Liver (tissue), 3 donors: ENCODE data around the gene CC2D2A.

Experiments used
- EGR1 ChIP-seq, 2 donors: IDR thresholded peaks; 2 replicates each; pipeline ENCODE4 v1.6.1; 2016 to 2018; ENCODE audit warnings: antibody characterized with exemption in 2 of 2, low read depth in 2 of 2
- FOXA1 ChIP-seq: IDR thresholded peaks from 2 replicates; pipeline ENCODE4 v1.6.1; 2016; ENCODE audit warnings: antibody characterized with exemption
- HNF4A ChIP-seq, 2 donors: conservative IDR thresholded peaks; 2 replicates each; pipeline ENCODE4 v1.6.1; 2016; ENCODE audit warnings: antibody characterized with exemption in 2 of 2, mild to moderate bottlenecking in 2 of 2
- HNF4G ChIP-seq: IDR thresholded peaks from 2 replicates; pipeline ENCODE4 v1.6.1; 2016; ENCODE audit warnings: antibody characterized with exemption
- RAD21 ChIP-seq, 2 donors: IDR thresholded peaks; 2 replicates each; pipeline ENCODE4 v1.6.1; 2016; ENCODE audit warnings: antibody characterized with exemption in 2 of 2, mild to moderate bottlenecking in 2 of 2
- SP1 ChIP-seq: IDR thresholded peaks from 2 replicates; pipeline ENCODE4 v1.6.1; 2018; ENCODE audit warnings: antibody characterized with exemption, mild to moderate bottlenecking
- TAF1 ChIP-seq: conservative IDR thresholded peaks from 2 replicates; pipeline ENCODE4 v1.6.1; 2016; ENCODE audit warnings: antibody characterized with exemption, mild to moderate bottlenecking
- YY1 ChIP-seq: IDR thresholded peaks from 2 replicates; pipeline ENCODE4 v1.6.1; 2016; ENCODE audit warnings: antibody characterized with exemption, mild to moderate bottlenecking
- ZBTB33 ChIP-seq: IDR thresholded peaks from 2 replicates; pipeline ENCODE4 v1.6.1; 2016; ENCODE audit warnings: antibody characterized with exemption
- TF ChIP-seq, protein P1 (sequence below): fragments of 150-350 bp; IDR thresholded peaks from 2 replicates; pipeline ENCODE4 v1.5.1; 2017; ENCODE audit warnings: improper control_type of control experiment, low read depth, low read length; ENCODE audit not compliant: missing input control
- TF ChIP-seq, protein P2 (sequence below): IDR thresholded peaks from 2 replicates; pipeline ENCODE4 v1.6.1; 2016; ENCODE audit warnings: antibody characterized with exemption, mild to moderate bottlenecking
- TF ChIP-seq, protein P3 (sequence below): IDR thresholded peaks from 2 replicates; pipeline ENCODE4 v1.6.1; 2016; ENCODE audit warnings: antibody characterized with exemption
- TF ChIP-seq, protein P4 (sequence below): IDR thresholded peaks from 2 replicates; pipeline ENCODE4 v1.6.1; 2016; ENCODE audit warnings: antibody characterized with exemption
- donor health status: healthy.
- donor health status: healthy.

GRCh38 chr4:15585331-15585730 lies 115.6 kb downstream of the CC2D2A start:
- TF ChIP-seq, protein P1, sequence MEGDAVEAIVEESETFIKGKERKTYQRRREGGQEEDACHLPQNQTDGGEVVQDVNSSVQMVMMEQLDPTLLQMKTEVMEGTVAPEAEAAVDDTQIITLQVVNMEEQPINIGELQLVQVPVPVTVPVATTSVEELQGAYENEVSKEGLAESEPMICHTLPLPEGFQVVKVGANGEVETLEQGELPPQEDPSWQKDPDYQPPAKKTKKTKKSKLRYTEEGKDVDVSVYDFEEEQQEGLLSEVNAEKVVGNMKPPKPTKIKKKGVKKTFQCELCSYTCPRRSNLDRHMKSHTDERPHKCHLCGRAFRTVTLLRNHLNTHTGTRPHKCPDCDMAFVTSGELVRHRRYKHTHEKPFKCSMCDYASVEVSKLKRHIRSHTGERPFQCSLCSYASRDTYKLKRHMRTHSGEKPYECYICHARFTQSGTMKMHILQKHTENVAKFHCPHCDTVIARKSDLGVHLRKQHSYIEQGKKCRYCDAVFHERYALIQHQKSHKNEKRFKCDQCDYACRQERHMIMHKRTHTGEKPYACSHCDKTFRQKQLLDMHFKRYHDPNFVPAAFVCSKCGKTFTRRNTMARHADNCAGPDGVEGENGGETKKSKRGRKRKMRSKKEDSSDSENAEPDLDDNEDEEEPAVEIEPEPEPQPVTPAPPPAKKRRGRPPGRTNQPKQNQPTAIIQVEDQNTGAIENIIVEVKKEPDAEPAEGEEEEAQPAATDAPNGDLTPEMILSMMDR, result no peak
- TF ChIP-seq ZBTB33 (no peak), SP1 (no peak), FOXA1 (no peak), TAF1 (no peak), YY1 (no peak), EGR1 (IDR thresholded peaks at IDR 0.05; ENCODE audit: low read depth in 2 of 2) (no peak), HNF4A (conservative IDR thresholded peaks at IDR 0.05) (no peak), RAD21 (IDR thresholded peaks at IDR 0.05) (no peak), HNF4G (no peak)
- TF ChIP-seq, protein P2, sequence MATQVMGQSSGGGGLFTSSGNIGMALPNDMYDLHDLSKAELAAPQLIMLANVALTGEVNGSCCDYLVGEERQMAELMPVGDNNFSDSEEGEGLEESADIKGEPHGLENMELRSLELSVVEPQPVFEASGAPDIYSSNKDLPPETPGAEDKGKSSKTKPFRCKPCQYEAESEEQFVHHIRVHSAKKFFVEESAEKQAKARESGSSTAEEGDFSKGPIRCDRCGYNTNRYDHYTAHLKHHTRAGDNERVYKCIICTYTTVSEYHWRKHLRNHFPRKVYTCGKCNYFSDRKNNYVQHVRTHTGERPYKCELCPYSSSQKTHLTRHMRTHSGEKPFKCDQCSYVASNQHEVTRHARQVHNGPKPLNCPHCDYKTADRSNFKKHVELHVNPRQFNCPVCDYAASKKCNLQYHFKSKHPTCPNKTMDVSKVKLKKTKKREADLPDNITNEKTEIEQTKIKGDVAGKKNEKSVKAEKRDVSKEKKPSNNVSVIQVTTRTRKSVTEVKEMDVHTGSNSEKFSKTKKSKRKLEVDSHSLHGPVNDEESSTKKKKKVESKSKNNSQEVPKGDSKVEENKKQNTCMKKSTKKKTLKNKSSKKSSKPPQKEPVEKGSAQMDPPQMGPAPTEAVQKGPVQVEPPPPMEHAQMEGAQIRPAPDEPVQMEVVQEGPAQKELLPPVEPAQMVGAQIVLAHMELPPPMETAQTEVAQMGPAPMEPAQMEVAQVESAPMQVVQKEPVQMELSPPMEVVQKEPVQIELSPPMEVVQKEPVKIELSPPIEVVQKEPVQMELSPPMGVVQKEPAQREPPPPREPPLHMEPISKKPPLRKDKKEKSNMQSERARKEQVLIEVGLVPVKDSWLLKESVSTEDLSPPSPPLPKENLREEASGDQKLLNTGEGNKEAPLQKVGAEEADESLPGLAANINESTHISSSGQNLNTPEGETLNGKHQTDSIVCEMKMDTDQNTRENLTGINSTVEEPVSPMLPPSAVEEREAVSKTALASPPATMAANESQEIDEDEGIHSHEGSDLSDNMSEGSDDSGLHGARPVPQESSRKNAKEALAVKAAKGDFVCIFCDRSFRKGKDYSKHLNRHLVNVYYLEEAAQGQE, result no peak
- TF ChIP-seq, protein P3, sequence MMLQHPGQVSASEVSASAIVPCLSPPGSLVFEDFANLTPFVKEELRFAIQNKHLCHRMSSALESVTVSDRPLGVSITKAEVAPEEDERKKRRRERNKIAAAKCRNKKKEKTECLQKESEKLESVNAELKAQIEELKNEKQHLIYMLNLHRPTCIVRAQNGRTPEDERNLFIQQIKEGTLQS, result no peak
- TF ChIP-seq, protein P4, sequence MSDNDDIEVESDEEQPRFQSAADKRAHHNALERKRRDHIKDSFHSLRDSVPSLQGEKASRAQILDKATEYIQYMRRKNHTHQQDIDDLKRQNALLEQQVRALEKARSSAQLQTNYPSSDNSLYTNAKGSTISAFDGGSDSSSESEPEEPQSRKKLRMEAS, result no peak
